ENCODE measurements around the gene MSRB3.

MSRB3 gene

GRCh38 chr12:65494537-65494936 lies 216.1 kb downstream of the MSRB3 start:
- TF ChIP-seq CTCF (IDR thresholded peaks at IDR 0.05; ENCODE audit: low read depth, low read length), result no peak
- no peak for DNase-seq (ENCODE audit: low read depth in 2 of 2)
- no peak overlapping the region for H3K4me3 ChIP-seq (replicated peaks in 1 of 2; ENCODE audit: low read depth in 2 of 2, low read length in 2 of 2)

- no peak overlapping the region for H3K4me3 ChIP-seq (replicated peaks in 1 of 2; ENCODE audit: low read depth in 2 of 2, low read length in 2 of 2)
- no peak for TF ChIP-seq CTCF (IDR thresholded peaks at IDR 0.05; ENCODE audit: low read depth, low read length)
- DNase-seq (ENCODE audit: low read depth in 2 of 2), result peak; percentile 20 to 75
Measured at GRCh38 chr12:65495233-65495632, 216.8 kb downstream of the MSRB3 start.

GRCh38 chr12:65496617-65497016 lies 218.1 kb downstream of the MSRB3 start:
- TF ChIP-seq CTCF (IDR thresholded peaks at IDR 0.05; ENCODE audit: low read depth, low read length), result no peak
- H3K4me3 ChIP-seq (replicated peaks in 1 of 2; ENCODE audit: low read depth in 2 of 2, low read length in 2 of 2), result no peak overlapping the region
- DNase-seq (ENCODE audit: low read depth in 2 of 2), result peak; percentile 67 to 72

GRCh38 chr12:65497660-65498059 lies 219.2 kb downstream of the MSRB3 start:
- DNase-seq (ENCODE audit: low read depth in 2 of 2), result peak; percentile 42 to 43
- TF ChIP-seq CTCF (IDR thresholded peaks at IDR 0.05; ENCODE audit: low read depth, low read length), result no peak
- no peak overlapping the region for H3K4me3 ChIP-seq (replicated peaks in 1 of 2; ENCODE audit: low read depth in 2 of 2, low read length in 2 of 2)

GRCh38 chr12:65499167-65499566 lies 220.7 kb downstream of the MSRB3 start:
- no peak for TF ChIP-seq CTCF (IDR thresholded peaks at IDR 0.05; ENCODE audit: low read depth, low read length)
- no peak overlapping the region for H3K4me3 ChIP-seq (replicated peaks in 1 of 2; ENCODE audit: low read depth in 2 of 2, low read length in 2 of 2)
- DNase-seq (ENCODE audit: low read depth in 2 of 2), result no peak

GRCh38 chr12:65500091-65500900 lies 221.8 kb downstream of the MSRB3 start:
- no peak overlapping the region for H3K4me3 ChIP-seq (replicated peaks in 1 of 2; ENCODE audit: low read depth in 2 of 2, low read length in 2 of 2)
- no peak for TF ChIP-seq CTCF (IDR thresholded peaks at IDR 0.05; ENCODE audit: low read depth, low read length)
- peak; percentile 34 to 46 for DNase-seq (ENCODE audit: low read depth in 2 of 2)
